Skin epidermis (tissue), 12 donors: ENCODE measurements around the gene OR6S1.
"Not testable (repeated sequence)": the region's sequence is repeated elsewhere in the genome, so short reads cannot be mapped to it uniquely, and the experiment has no call there.

Experiments used
- H3K27ac ChIP-seq, 21 experiments: fragments of 200-600 bp; sonication (generic) in 11 of 21; one replicate each; pipeline ENCODE4 v1.5.0; 2020; ENCODE audit warnings: mild to moderate bottlenecking in 3 of 21, inconsistent platforms in 2 of 21, moderate library complexity in 2 of 21
- H3K4me3 ChIP-seq, 7 experiments: fragments of 200-600 bp; sonication (generic) in 2 of 7; one replicate each; pipeline ENCODE4 v1.5.0; 2020; ENCODE audit warnings: inconsistent platforms in 2 of 7, mild to moderate bottlenecking in 2 of 7, moderate library complexity in 1 of 7

The OR6S1 gene

GRCh38 chr14:20614038-20614840 lies 27.3 kb downstream of the OR6S1 start:
- H3K4me3 ChIP-seq = peak overlapping the region; percentile 19 to 44 (median 30)
- H3K27ac ChIP-seq = peak overlapping the region in 13 of 21 experiments; percentile 6 to 77 (median 43)

GRCh38 chr14:20613094-20614037 lies 28.1 kb downstream of the OR6S1 start:
- Histone ChIP-seq H3K27ac (peak overlapping the region in 15 of 21 experiments; percentile 6 to 77 (median 36)), H3K4me3 (peak overlapping the region; percentile 19 to 44 (median 30))

- peak overlapping the region in 2 of 21 experiments; percentile 12 to 32 for H3K27ac ChIP-seq
- no peak overlapping the region for H3K4me3 ChIP-seq
Observed at GRCh38 chr14:20612403-20612802, 29.1 kb downstream of the OR6S1 start.

GRCh38 chr14:20611277-20611676 lies 30.2 kb downstream of the OR6S1 start:
- H3K4me3 ChIP-seq = no peak overlapping the region
- H3K27ac ChIP-seq = no peak overlapping the region

GRCh38 chr14:20610002-20610765 lies 31.3 kb downstream of the OR6S1 start:
- peak overlapping the region in 6 of 21 experiments; percentile 11 to 77 (median 44) for H3K27ac ChIP-seq
- H3K4me3 ChIP-seq = peak overlapping the region; percentile 56 to 97 (median 81)

- Histone ChIP-seq H3K27ac (peak overlapping the region in 8 of 21 experiments; percentile 11 to 77 (median 39)), H3K4me3 (peak overlapping the region; percentile 56 to 97 (median 81))
Observed at GRCh38 chr14:20609215-20610001, 32.1 kb downstream of the OR6S1 start.

GRCh38 chr14:20608383-20609110 lies 32.9 kb downstream of the OR6S1 start:
- no peak overlapping the region for H3K4me3 ChIP-seq
- no peak overlapping the region for H3K27ac ChIP-seq

- H3K4me3 ChIP-seq = no peak overlapping the region
- H3K27ac ChIP-seq = no peak overlapping the region
Observed at GRCh38 chr14:20607617-20608016, 33.9 kb downstream of the OR6S1 start.

- no peak overlapping the region for H3K27ac ChIP-seq
- H3K4me3 ChIP-seq = no peak overlapping the region
Observed at GRCh38 chr14:20606902-20607242, 34.6 kb downstream of the OR6S1 start.

- H3K4me3 ChIP-seq = no peak overlapping the region
- no peak overlapping the region for H3K27ac ChIP-seq
Observed at GRCh38 chr14:20606190-20606901, 35.1 kb downstream of the OR6S1 start.

GRCh38 chr14:20603813-20604690 lies 37.4 kb downstream of the OR6S1 start:
- no peak overlapping the region for H3K4me3 ChIP-seq
- H3K27ac ChIP-seq = no peak overlapping the region

- Histone ChIP-seq H3K4me3 (no peak overlapping the region), H3K27ac (no peak overlapping the region)
Observed at GRCh38 chr14:20602583-20602982, 38.9 kb downstream of the OR6S1 start.

GRCh38 chr14:20601522-20601921 lies 40.0 kb downstream of the OR6S1 start:
- H3K27ac ChIP-seq = no peak overlapping the region
- H3K4me3 ChIP-seq = no peak overlapping the region

GRCh38 chr14:20597108-20597507 lies 44.4 kb downstream of the OR6S1 start:
- Histone ChIP-seq H3K4me3 (no peak overlapping the region), H3K27ac (no peak overlapping the region)

- H3K27ac ChIP-seq, H3K4me3 ChIP-seq: not testable (repeated sequence)
Observed at GRCh38 chr14:20595726-20596125, 45.8 kb downstream of the OR6S1 start.

GRCh38 chr14:20592574-20592973 lies 48.9 kb downstream of the OR6S1 start:
- Histone ChIP-seq H3K27ac (no peak overlapping the region), H3K4me3 (no peak overlapping the region)

GRCh38 chr14:20591235-20591634 lies 50.3 kb downstream of the OR6S1 start, which contains the start of gene RNASE12:
RNASE12 (minus strand) TSS chr14:20591376; CDS start chr14:20590723, 653 bp downstream.
- Histone ChIP-seq H3K4me3 (no peak within 1 kb of the TSS), H3K27ac (no peak within 1 kb of the TSS)
